Eye (tissue), 1 donor: ENCODE results near the gene RGPD3.
"Not testable (repeated sequence)": the region's sequence is repeated elsewhere in the genome, so short reads cannot be mapped to it uniquely, and the experiment has no call there.

Experiments
- DNase-seq: peaks from one replicate; pipeline ENCODE4 v3.0.0-alpha.2; 2015

The RGPD3 gene

GRCh38 chr2:106479563-106479962 is 11.3 kb upstream of the RGPD3 start:
- DNase-seq: not testable (repeated sequence)

DNA sequence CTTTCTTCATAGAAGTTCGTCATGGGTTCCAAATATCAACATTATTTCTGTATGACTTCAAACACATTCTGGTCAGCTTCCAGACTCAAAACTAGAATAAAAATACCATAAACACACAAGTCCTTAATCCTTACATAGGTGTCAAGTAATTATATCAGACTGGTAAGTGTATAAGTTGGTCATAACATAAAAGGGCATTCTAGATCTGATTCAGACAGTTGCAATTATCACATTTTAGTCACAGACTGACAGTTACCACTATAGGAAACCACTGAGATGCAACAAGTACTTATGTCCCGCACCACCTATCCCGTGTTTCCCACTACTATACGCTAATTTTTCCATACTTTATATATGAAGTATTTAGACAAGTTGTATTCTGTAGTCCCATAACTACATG is 9.4 kb upstream of the RGPD3 start:
- not testable (repeated sequence) for DNase-seq

DNA sequence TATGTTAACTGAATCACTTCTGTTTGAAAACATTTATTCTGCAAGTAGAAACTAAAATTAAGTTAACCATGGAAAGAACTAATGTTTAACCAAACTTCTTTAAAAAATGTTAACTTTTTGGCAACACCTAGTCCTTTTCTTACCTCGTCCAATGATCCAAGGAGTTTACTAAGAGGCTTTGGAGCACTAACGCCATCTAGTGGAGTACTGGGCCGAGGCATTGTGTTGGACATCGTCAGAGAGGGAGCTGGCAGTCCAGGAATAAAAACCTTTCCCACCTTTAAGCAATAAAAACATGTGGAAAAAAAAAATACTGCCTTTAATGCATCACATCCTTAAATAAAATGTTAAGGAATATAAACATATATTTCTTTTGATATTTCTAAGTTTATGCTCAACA is 2.4 kb upstream of the RGPD3 start:
- DNase-seq: not testable (repeated sequence)

GRCh38 chr2:106467516-106467915 is 697 bp downstream of the RGPD3 start:
- not testable (repeated sequence) for DNase-seq

DNA sequence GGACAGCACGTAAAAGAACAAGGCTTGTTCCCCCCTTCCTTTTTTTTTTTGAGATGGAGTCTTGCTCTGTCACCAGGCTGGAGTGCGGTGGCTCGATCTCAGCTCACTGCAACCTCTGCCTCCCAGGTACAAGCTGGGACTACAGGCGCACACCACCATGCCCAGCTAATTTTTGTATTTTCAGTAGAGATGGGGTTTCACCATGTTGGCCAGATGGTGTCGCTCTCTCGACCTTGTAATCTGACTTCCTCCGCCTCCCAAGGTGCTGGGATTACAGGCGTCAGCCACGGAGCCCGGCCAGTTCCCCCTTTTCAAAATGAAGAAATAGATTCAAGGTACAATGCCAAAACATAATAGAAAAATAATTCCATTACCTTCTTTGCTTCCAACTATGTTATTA is 6.3 kb downstream of the RGPD3 start:
- DNase-seq: not testable (repeated sequence)

GRCh38 chr2:106390680-106391079 is 77.5 kb downstream of the RGPD3 start:
- DNase-seq: not testable (repeated sequence)

GRCh38 chr2:106388814-106389410 is 79.3 kb downstream of the RGPD3 start:
- DNase-seq: not testable (repeated sequence)

- not testable (repeated sequence) for DNase-seq
Observed at GRCh38 chr2:106384548-106384947, 83.7 kb downstream of the RGPD3 start.

DNA sequence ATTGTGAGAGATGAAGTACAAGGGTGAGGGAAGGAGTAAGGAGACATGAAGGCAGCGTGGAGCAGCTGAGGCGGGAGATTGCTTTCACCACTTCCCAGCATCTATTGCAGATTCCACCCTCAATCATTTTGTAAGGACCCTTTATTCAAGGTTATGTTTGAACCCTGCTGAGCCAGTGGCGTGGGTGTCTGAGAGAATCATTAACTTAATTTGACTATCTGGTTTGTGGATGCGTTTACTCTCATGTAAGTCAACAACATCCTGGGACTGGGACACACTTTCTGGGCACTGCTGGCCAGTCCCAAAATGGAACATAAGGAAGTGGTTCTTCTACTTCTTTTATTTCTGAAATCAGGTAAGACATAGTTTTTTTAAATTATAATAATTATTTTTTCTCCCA is 86.3 kb downstream of the RGPD3 start:
- not testable (repeated sequence) for DNase-seq

DNA sequence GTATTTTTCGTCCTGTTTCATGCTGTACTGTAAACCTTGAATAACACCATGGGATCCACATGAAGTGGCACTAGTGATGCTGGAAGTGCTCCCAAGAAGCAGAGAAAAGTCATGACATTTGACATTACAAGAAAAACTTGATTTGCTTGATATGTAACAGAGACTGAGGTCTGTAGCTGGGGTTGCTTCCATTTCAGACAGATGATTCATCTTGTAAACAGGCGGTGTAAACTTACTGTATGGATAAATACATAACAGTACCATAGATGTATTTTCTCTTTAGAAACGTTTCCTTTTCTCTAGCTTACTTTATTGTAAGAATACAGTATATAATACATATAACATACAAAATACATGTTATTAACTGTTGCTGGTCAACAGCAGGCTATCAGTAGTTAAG is 88.6 kb downstream of the RGPD3 start:
- not testable (repeated sequence) for DNase-seq

GRCh38 chr2:106369182-106369581 is 99.0 kb downstream of the RGPD3 start:
- not testable (repeated sequence) for DNase-seq

DNA sequence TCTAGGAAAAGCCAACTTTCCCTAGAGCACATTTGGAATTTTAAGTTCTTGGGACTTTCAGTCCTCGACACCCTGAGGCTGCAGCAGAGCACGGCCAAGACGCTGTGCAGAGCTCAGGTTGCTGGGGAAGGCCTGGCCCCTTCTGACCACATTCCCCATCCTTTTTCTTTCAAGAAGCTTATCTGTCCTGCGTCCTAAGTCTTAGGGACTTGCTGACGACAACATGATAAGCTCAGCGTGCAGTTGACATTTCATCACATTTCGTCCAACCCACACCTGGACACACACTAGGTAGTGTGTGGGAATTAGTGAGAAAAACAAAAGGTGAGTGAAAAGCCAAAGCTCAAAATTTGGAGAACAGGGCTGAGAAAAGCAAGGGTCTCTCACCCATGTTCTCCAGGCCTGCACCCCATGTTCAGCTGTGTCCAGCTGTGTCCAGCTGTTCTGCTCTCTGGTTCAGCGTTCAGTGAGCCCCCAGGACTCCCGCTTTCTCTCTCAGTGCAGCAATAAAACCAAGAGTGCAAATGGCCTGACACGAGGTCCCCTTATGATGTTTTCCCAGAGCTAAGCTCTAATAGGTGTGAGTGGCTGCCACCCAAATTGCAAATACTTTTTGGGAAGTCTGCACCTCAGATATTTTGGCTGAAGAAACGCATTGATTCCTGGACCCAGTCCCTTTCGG is 101.9 kb downstream of the RGPD3 start:
- no peak for DNase-seq

- no peak for DNase-seq
Observed at GRCh38 chr2:106363791-106364190, 104.4 kb downstream of the RGPD3 start.

GRCh38 chr2:106362789-106363188 is 105.4 kb downstream of the RGPD3 start:
- no peak for DNase-seq

DNA sequence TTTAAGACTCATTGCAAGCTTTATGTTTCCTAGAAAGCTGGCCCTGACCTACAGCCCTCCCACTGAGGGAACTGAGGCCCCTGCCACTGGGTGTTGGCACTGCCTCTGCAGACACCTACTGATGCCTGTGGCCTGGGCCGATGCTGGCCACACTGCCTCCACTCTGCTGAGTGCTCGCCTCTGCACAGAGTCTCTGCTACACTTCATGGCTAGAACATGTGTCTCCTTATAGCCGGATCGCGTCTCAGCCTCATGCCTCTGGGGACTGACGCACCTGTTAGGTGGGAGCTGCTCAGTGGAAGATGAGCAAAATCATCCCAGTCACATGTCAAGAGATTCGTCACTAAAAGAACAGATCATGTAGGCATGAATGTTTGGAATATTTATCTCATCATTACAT is 108.7 kb downstream of the RGPD3 start:
- DNase-seq: no peak

DNA sequence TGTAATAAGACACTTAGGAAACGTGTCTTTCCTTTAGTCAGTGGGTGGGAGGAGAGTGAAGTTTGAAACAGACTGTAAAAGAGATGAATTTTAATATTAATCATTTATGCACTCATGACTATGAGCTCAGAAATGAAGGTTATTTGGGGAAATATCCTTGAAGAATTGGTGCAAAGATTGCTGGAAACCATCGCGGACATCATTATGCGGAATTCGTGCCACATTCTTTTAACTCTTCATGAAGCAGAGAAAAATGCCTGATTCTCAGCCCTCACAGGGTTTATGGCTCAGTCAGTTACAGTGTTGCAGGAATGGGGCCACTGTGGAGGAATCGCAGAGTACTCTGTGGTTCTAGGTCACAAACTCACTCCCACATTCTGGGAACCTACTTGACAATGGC is 109.7 kb downstream of the RGPD3 start:
- DNase-seq: no peak

DNA sequence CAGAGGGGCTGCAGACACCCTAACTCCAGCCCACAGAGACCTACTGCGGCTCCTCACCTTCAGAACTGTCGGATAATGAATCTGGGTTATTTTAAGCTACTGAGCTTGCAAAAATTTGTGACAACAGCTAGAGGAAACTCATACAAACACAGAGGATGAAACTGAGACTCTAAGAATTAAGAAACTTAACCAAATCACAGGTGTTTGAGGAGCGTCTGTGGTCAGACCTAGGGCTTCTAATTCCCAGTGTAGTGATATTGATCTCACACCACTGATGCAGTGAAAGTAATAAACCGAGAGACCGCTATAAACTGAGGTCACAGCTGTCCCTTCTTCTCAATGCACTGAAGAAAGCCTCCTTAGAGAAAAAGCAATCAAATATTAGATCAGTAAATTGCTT is 110.1 kb downstream of the RGPD3 start:
- DNase-seq: no peak

DNA sequence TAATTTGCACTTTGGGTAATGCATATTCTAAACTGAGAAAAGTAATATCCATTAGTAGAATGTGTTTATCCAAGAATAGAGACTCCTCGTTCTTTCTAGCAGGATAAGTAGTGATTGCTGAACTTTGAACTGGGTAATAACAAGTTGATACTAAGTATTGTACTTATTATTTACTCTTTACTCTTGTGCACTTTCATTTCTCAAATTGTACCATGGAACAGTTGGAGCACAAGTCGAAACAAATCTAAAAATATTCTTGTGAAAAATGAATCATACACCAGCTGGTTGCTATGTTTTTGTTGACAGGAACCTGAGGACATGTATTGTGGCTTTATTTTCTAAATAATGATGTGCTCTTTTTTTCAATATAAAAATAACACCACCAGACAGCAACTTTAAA is 111.9 kb downstream of the RGPD3 start:
- DNase-seq: no peak

- DNase-seq: no peak
Observed at GRCh38 chr2:106353676-106354075, 114.5 kb downstream of the RGPD3 start.

GRCh38 chr2:106350980-106351379 is 117.2 kb downstream of the RGPD3 start:
- DNase-seq: no peak

DNA sequence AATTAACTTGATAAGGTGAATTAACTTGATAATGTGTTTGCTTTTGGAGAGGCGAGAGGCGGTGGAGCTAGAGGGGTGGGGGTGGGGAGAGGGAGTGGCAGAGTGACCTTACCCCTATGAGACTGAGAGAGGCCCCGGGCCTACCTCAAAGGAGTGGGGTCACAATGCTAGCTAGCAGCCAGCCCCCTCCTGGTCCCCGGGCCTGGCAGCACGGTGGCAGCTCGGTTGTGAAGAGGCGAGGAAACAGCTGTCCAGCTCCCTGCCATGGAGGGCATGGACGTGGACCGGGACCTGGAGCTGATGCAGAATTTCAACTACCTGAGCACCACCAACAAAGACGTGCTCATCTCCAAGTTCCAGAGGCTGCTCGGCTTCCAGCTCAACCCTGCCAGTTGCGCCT is 123.9 kb downstream of the RGPD3 start:
- DNase-seq: no peak

DNA sequence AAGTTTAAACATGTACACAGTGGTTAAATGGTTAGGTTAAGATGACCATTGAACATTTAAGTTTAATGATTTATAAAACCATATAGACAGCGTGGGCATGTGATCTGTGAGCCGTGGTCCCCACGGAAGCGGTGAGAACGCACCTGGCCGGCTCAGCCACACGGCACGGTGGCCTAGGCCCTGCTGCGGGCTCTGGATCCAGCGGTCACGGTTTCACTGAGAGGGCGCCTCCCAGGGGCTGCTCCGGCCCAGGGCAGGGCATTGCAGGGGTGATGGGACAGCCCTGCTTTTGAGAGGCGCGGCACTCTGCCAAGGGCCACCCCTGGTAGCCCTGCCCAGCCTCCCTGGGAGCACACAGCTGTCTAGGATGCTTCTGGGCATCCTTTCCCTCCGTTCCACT is 124.9 kb downstream of the RGPD3 start:
- no peak for DNase-seq

DNA sequence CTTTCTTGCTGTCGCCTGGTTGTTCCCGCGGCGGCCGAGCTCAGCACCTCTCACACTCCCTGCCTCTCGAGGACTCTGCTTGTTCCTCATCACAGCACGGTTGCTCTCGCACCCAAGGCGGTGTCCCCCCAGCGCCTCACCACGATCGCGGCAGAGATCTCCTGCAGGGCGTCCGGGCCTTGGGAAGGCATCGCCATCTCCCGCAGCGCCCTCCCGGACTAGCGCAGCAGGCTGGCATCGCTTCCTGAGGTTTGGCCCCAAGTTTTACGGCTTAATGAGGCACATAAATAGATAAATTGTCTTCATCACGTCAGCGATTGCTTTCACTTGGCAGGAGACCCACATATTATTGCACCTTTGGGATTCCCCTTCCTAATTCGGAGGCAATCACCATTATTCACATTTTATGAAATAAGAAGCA is 125.4 kb downstream of the RGPD3 start:
- no peak for DNase-seq

- no peak for DNase-seq
Observed at GRCh38 chr2:106341666-106342065, 126.5 kb downstream of the RGPD3 start.
